Esophagus muscularis mucosa (tissue), 4 donors: ENCODE data around the gene SERPINB7. TPM values are rescaled to one million over a fixed set of nuclear protein-coding genes. Genes with fewer than 3 reads are reported as not detected.

Source experiments
- DNase-seq: peaks from one replicate; pipeline ENCODE4 v3.0.0-alpha.2; 2017; ENCODE audit errors: extremely low spot score
- H3K27ac ChIP-seq, 4 donors: fragments of 200-600 bp; sonication (generic); replicated peaks in 1 of 4; 1 replicate in 3 of 4; 2 replicates in 1 of 4; pipeline ENCODE4 v1.5.1; 2016 to 2019; ENCODE audit warnings: mild to moderate bottlenecking in 1 of 4
- H3K27me3 ChIP-seq, 4 donors: fragments of 200-600 bp; sonication (generic); one replicate each; pipeline versions ENCODE4 v1.5.1 to v1.6.0; 2016 to 2019
- H3K36me3 ChIP-seq, 4 donors: fragments of 200-600 bp; sonication (generic); one replicate each; pipeline ENCODE4 v1.5.1; 2016 to 2019
- H3K4me1 ChIP-seq, 4 donors: fragments of 200-600 bp; sonication (generic); one replicate each; pipeline ENCODE4 v1.5.1; 2016 to 2019
- H3K4me3 ChIP-seq, 4 donors: fragments of 200-600 bp; sonication (generic); 1 replicate in 2 of 4; 2 replicates in 2 of 4; pipeline ENCODE4 v1.5.1; 2016 to 2019; ENCODE audit warnings: mild to moderate bottlenecking in 4 of 4, moderate library complexity in 1 of 4
- H3K9me3 ChIP-seq, 4 donors: fragments of 200-600 bp; sonication (generic); 1 replicate in 3 of 4; 2 replicates in 1 of 4; pipeline ENCODE4 v1.5.1; 2016 to 2019
- CTCF ChIP-seq, 3 experiments: fragments of 200-600 bp in 2 of 3; fragments of 450-650 bp in 1 of 3; sonication (generic) in 2 of 3; IDR thresholded peaks; one replicate each; pipeline ENCODE4 v1.5.1; 2017 to 2019; ENCODE audit warnings: antibody characterized with exemption in 3 of 3, mild to moderate bottlenecking in 2 of 3, moderate library complexity in 1 of 3
- EP300 ChIP-seq: sonication (generic); formaldehyde crosslinking; IDR thresholded peaks from one replicate; pipeline ENCODE4 v1.6.1; 2017; ENCODE audit warnings: antibody characterized with exemption
- POLR2A ChIP-seq: fragments of 450-650 bp; IDR thresholded peaks from one replicate; pipeline ENCODE4 v1.6.1; 2017; ENCODE audit warnings: antibody characterized with exemption, moderate library complexity, mild to moderate bottlenecking, low read depth
- POLR2AphosphoS5 ChIP-seq, 2 donors: sonication (generic); formaldehyde crosslinking; IDR thresholded peaks; one replicate each; pipeline ENCODE4 v1.6.1; 2017; ENCODE audit warnings: antibody characterized with exemption in 2 of 2
- WGBS: methylation state at CpG from one replicate; pipeline ENCODE4 v1.1.5; 2018; 5-methylcytosine and 5-hydroxymethylcytosine counted together
- intact Hi-C: fragments of 100-400 bp; cut with DNase I; formaldehyde crosslinking; loops from one replicate; pipeline ENCODE4 v1.15.1; 2023
- total RNA-seq, 4 donors: library from RNA; depleted of rRNA; stranded (reverse); fragments of >200 nt; gene quantifications; one replicate each; pipeline versions ENCODE4 v1.1.0 to v1.2.1, GENCODE V29; 2016

The SERPINB7 gene
- not detected for total RNA-seq

- WGBS = 75% methylated on average over 2 of the region's 2 CpGs
These were observed at the start of gene SERPINB7 for GRCh38 chr18:63775166-63775730. Gene SERPINB7, plus strand, starts transcription at chr18:63775418. Its CDS starts 6,955 bp downstream, at chr18:63782373.

GRCh38 chr18:63725682-63726480, 49.3 kb upstream of the SERPINB7 start:
- intact Hi-C loops = no loop called here
- Histone ChIP-seq H3K36me3 (no peaks in the 10 kb centered on the region), H3K27ac (no peak overlapping the region), H3K27me3 (peaks cover 0 to 4% (median 0%) of the 10 kb centered on the region in 4 donors), H3K4me1 (no peaks in the 10 kb centered on the region), H3K9me3 (no peaks in the 10 kb centered on the region), H3K4me3 (no peak overlapping the region)
- DNase-seq = no peak
- 11% methylated on average over 2 of the region's 3 CpGs for WGBS
- no peak for TF ChIP-seq EP300
- TF ChIP-seq POLR2A = no peak
- no peak for TF ChIP-seq POLR2AphosphoS5 (IDR thresholded peaks at IDR 0.05)
- TF ChIP-seq CTCF (IDR thresholded peaks at IDR 0.05) = no peak

More at GRCh38 chr18:63775166-63775730, at the start of gene SERPINB7:
- no peaks in the 10 kb centered on the region for H3K27me3 ChIP-seq
- no peak within 1 kb of the TSS for H3K27ac ChIP-seq
- TF ChIP-seq POLR2A (no peak), POLR2AphosphoS5 (IDR thresholded peaks at IDR 0.05) (no peak), EP300 (no peak), CTCF (IDR thresholded peaks at IDR 0.05) (no peak)
- no peaks in the 10 kb centered on the region for H3K36me3 ChIP-seq
- no peak for DNase-seq
- no peaks in the 10 kb centered on the region for H3K9me3 ChIP-seq
- intact Hi-C loops = no loop called here
- H3K4me1 ChIP-seq = no peaks in the 10 kb centered on the region
- no peak within 1 kb of the TSS for H3K4me3 ChIP-seq

- 52% methylated on average over 4 of the region's 5 CpGs for WGBS
- intact Hi-C loops = no loop called here
- H3K27me3 ChIP-seq = peaks cover 0 to 5% (median 0%) of the 10 kb centered on the region in 4 donors
- DNase-seq = no peak
- H3K4me3 ChIP-seq = no peak overlapping the region
- no peaks in the 10 kb centered on the region for H3K36me3 ChIP-seq
- H3K4me1 ChIP-seq = no peaks in the 10 kb centered on the region
- no peak overlapping the region for H3K27ac ChIP-seq
- TF ChIP-seq POLR2A (no peak), CTCF (IDR thresholded peaks at IDR 0.05) (no peak), POLR2AphosphoS5 (IDR thresholded peaks at IDR 0.05) (no peak)
- H3K9me3 ChIP-seq = no peaks in the 10 kb centered on the region
These were observed 44.4 kb upstream of the SERPINB7 start for GRCh38 chr18:63730773-63731172.

- Histone ChIP-seq H3K36me3 (no peaks in the 10 kb centered on the region), H3K4me3 (no peak overlapping the region), H3K27ac (no peak overlapping the region), H3K9me3 (no peaks in the 10 kb centered on the region), H3K4me1 (no peaks in the 10 kb centered on the region), H3K27me3 (peaks cover 0 to 5% (median 0%) of the 10 kb centered on the region in 4 donors)
- intact Hi-C loops = no loop called here
- DNase-seq = no peak
- WGBS = 93% methylated on average over 3 of the region's 3 CpGs
- TF ChIP-seq POLR2AphosphoS5 (IDR thresholded peaks at IDR 0.05) (no peak), CTCF (IDR thresholded peaks at IDR 0.05) (no peak), EP300 (no peak), POLR2A (no peak)
These were observed 44.0 kb upstream of the SERPINB7 start for GRCh38 chr18:63731215-63731614.
